NCI-H2171 treated with DMSO at 0.1 percent for 48 hours (cell line): Measurements from ENCODE around the gene UNK.

Experiments used
- DNase-seq: peaks from one replicate; lab custom pipeline; 2025; lab: John Stamatoyannopoulos, UW

The UNK gene

DNA sequence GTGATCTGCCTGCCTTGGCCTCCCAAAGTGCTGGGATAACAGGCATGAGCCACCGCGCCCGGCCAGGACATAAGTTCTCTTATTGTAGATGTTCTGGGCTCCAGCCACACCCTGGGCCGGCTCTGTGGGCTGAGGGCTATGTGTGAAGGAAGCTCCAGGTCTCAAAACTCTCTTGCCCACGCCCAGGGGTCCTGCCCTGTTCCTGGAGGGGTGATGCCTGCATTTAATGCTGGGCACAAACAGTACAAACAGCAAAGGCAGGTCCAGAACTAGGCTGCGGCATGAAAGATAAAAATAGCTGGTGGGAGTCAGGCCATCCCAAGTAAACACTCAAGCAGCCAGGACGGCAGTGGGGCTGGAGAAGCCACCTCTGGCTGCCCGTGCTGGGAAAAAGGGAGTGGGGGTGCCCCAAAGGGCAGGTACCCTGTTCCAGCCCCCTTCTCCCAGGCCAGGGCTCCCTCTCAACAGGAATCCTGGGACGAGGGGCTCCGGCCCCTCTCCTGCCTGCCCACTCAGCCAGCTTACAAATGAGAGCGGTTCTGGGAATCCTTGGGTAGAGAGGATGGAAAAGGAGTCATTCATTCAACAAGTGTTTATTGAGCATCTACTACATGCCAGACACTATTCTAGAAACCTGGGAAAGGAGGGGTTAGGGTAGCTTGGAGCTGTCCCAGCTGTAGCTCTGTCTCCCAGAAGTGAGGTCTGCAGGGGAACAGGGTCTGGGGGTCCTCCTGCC, 89.1 kb downstream of the UNK start:
- no peak for DNase-seq

DNA sequence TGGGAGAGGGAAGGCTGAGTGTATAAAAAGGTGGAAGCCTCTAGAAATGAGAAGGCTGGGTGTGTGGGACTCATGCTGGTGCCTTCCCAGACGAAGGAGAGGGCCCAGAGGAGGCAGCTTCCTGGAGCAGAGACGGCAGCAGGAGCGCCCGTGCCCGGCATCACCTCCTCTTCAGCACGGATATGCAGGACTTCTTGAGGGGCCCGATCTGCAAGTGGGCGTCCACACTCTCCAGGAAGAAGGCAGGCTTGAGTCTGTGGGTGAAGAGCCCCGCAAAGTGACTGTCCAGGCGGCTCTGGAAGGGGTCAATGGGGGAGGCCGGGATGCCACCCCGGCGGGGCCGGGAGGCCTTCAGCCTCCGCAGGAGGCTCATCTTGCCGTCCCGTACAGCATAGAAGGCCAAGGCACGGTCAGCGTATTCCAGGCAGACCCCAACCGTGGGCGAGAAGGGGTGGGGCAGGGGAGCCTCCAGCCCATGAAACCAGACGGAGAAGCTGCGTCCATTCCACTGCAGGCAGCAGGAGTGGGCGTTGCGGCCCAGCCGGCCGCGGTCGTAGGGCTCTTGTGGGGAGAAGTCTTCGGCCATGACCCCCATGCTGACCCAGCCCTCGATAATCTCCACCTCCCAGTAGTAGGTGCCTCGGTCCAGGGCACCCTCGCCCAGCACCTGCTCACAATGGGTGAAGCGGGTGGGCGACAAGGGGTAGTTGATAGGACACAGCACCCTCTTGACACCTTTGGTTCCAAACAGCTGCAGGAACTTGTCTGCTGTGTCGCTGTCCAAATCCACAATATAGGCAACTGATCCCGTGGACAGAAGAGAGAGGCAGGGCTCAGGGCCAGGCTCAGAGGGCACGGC, 89.9 kb downstream of the UNK start:
- DNase-seq, result no peak
